HCT116 (cell line): Measurements from ENCODE around the gene SBNO2. TPM values are rescaled to one million over a fixed set of nuclear protein-coding genes. Genes with fewer than 3 reads are reported as not detected.
A peak's percentile ranks its signal among the peaks of the same experiment; 100 is the strongest.

ENCODE experiments used
- ATAC-seq: fragments of 200-7000 bp; cut with Tn5 transposase; 2 replicates; pipeline ENCODE4 v1.9.1; 2020; ENCODE audit warnings: mild to moderate bottlenecking, moderate library complexity
- BruUV-seq: library from RNA; stranded (reverse); fragments of 400-500 nt; replicated peaks from 2 replicates; lab custom pipeline; 2021; lab: Mats Ljungman, UMichigan
- CTCF ChIA-PET: fragments of 300-600 bp; sonication (Branson Sonifier 250); formaldehyde crosslinking; loops from one replicate; lab custom pipeline; 2021; ENCODE audit warnings: antibody characterized with exemption; lab: Charles Lee
- POLR2A ChIA-PET: fragments of 300-600, 350-600 bp; sonication (Branson Sonifier 250); formaldehyde crosslinking; loops from one replicate; lab custom pipeline; 2021; ENCODE audit warnings: antibody characterized with exemption; lab: Charles Lee
- RAD21 ChIA-PET, 2 experiments: fragments of 300-600 bp; sonication (Branson Sonifier 250); formaldehyde crosslinking; loops; one replicate each; lab custom pipeline; 2023; ENCODE audit warnings: low total read pairs in 2 of 2; ENCODE audit not compliant: uncharacterized antibody in 2 of 2, unreplicated experiment in 2 of 2, low non-redundant PET in 1 of 2; lab: Charles Lee
- DNase-seq: peaks from one replicate; pipeline ENCODE4 v3.0.0-alpha.2; 2010; ENCODE audit warnings: low read depth, low spot score
- H2AFZ ChIP-seq: fragments of 200-600 bp; shearing (Covaris generic), sonication (generic); 2 replicates; pipeline ENCODE4 v1.6.1; 2017; ENCODE audit warnings: low read depth, mixed run types, mixed read lengths, antibody characterized with exemption, low read length; ENCODE audit not compliant: poor library complexity, severe bottlenecking
- H3K27ac ChIP-seq: 2 replicates; pipeline ENCODE4 v1.5.1; 2012; ENCODE audit warnings: low read depth, low read length
- H3K27me3 ChIP-seq: fragments of 200-600 bp; sonication (generic); 2 replicates; pipeline ENCODE4 v1.6.1; 2016; ENCODE audit warnings: mixed run types, low read length, mixed read lengths; ENCODE audit not compliant: insufficient read depth
- H3K36me3 ChIP-seq, 2 experiments: fragments of 200-500 bp in 1 of 2; fragments of 200-600 bp in 1 of 2; sonication (Bioruptor generic) in 1 of 2; sonication (generic) in 1 of 2; 2 replicates each; pipeline versions ENCODE4 v1.5.1 to v1.6.1; 2014 to 2016; ENCODE audit warnings: low read length in 2 of 2, inconsistent platforms in 1 of 2, mixed read lengths in 1 of 2, mixed run types in 1 of 2; ENCODE audit not compliant: insufficient read depth in 2 of 2, control insufficient read depth in 1 of 2
- H3K4me1 ChIP-seq, 2 experiments: fragments of 200-600 bp in 1 of 2; sonication (generic) in 1 of 2; 2 replicates each; pipeline versions ENCODE4 v1.5.1 to v1.6.1; 2012 to 2017; ENCODE audit warnings: low read length in 2 of 2, inconsistent platforms in 1 of 2, mild to moderate bottlenecking in 1 of 2, mixed read lengths in 1 of 2, mixed run types in 1 of 2, moderate library complexity in 1 of 2; ENCODE audit not compliant: insufficient read depth in 2 of 2, control insufficient read depth in 1 of 2
- H3K4me2 ChIP-seq: fragments of 200-600 bp; sonication (generic); 2 replicates; pipeline ENCODE4 v1.6.1; 2017; ENCODE audit warnings: mixed run types, low read length, mixed read lengths
- H3K4me3 ChIP-seq, 2 experiments: fragments of 200-600 bp in 1 of 2; sonication (generic) in 1 of 2; replicated peaks in 1 of 2; 2 replicates each; pipeline ENCODE4 v1.5.1; 2011 to 2016; ENCODE audit warnings: low read length in 2 of 2, control low read depth in 1 of 2, low read depth in 1 of 2, mild to moderate bottlenecking in 1 of 2, mixed read lengths in 1 of 2, mixed run types in 1 of 2
- H3K79me2 ChIP-seq: fragments of 200-600 bp; sonication (generic); 2 replicates; pipeline ENCODE4 v1.6.1; 2017; ENCODE audit warnings: mild to moderate bottlenecking, mixed run types, low read length, moderate library complexity, mixed read lengths; ENCODE audit not compliant: insufficient read depth
- H3K9ac ChIP-seq: fragments of 200-600 bp; sonication (generic); 2 replicates; pipeline ENCODE4 v1.6.1; 2016; ENCODE audit warnings: low read length, mixed read lengths
- H3K9me2 ChIP-seq: fragments of 200-600 bp; sonication (generic), shearing (Covaris generic); 2 replicates; pipeline ENCODE4 v1.6.1; 2017; ENCODE audit warnings: mixed run types, mild to moderate bottlenecking, moderate library complexity; ENCODE audit not compliant: insufficient read depth
- H3K9me3 ChIP-seq, 2 experiments: fragments of 200-500 bp in 1 of 2; fragments of 200-600 bp in 1 of 2; sonication (Bioruptor generic) in 1 of 2; sonication (generic) in 1 of 2; 2 replicates each; pipeline ENCODE4 v1.6.1; 2014 to 2017; ENCODE audit warnings: low read length in 2 of 2, mixed read lengths in 2 of 2, inconsistent platforms in 1 of 2, low read depth in 1 of 2, mild to moderate bottlenecking in 1 of 2, mixed run types in 1 of 2, moderate library complexity in 1 of 2; ENCODE audit not compliant: control insufficient read depth in 1 of 2, insufficient read depth in 1 of 2
- H4K20me1 ChIP-seq: fragments of 200-600 bp; sonication (generic), shearing (Covaris generic); 2 replicates; pipeline ENCODE4 v1.6.1; 2017; ENCODE audit warnings: mixed run types, mild to moderate bottlenecking, moderate library complexity; ENCODE audit not compliant: insufficient read depth
- FOSL1 ChIP-seq: IDR thresholded peaks from 2 replicates; pipeline ENCODE4 v1.6.1; 2012; ENCODE audit warnings: low read depth
- JUND ChIP-seq: IDR thresholded peaks from 2 replicates; pipeline ENCODE4 v1.6.1; 2012
- REST ChIP-seq: IDR thresholded peaks from 2 replicates; pipeline ENCODE4 v1.6.1; 2012; ENCODE audit warnings: low read depth
- SIN3A ChIP-seq: IDR thresholded peaks from 2 replicates; pipeline ENCODE4 v1.6.1; 2012; ENCODE audit warnings: low read depth
- intact Hi-C: fragments of 100-400 bp; cut with micrococcal nuclease; formaldehyde crosslinking; loops from 2 replicates; pipeline ENCODE4 v1.10.0; 2022
- total RNA-seq: library from RNA; stranded (reverse); gene quantifications from one replicate; pipeline ENCODE4 v1.2.1, GENCODE V29; 2021; ENCODE audit not compliant: unreplicated experiment

The SBNO2 gene
- total RNA-seq, 1 experiment from 2014 or later: 66.4 TPM

DNA sequence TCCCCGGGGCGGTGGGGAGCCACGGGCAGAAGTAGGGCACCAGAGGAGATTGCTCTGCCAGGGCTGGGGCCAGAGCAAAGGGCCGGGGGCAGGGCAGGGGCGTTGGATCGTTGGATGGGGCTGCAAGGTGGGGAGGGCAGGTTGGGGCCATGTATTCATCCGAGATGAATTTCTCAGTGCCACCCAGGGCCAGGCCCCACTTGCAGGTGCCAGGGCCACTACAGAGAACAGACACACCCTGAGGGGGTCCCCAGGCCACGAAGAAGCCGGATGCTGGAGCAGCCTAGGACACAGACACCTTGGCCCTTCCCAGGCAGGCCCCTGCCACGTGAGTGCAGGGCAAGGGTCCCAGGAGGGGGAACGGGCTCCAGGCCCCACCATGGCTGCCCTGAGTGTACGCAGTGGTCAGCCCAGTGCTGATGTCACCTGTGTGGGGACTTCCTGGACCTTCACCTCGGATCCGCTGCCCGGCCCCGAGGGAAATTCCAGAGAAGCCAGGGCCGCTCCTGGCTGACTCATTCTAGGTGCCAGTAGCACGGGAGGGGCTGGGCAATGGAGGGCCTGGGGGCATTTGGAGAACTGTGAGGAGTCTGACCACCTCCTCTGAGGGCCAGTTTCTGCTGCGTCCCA lies 9.6 kb upstream of the SBNO2 start (continued):
- TF ChIP-seq JUND: peak; percentile 90
- TF ChIP-seq, all 23 proteins: peak for 7

GRCh38 chr19:1182727-1183126 lies 8.7 kb upstream of the SBNO2 start:
- RAD21 ChIA-PET: interaction anchor here in 1 of 2 experiments (1.0 kb wide), 1 partner anchor 69 kb away, joined by 3 read pairs; no protein-coding TSS in a partner anchor
- BruUV-seq: no TSS peak
- ATAC-seq: no peak
- Histone ChIP-seq H2AFZ (no peak overlapping the region), H3K4me1 (peaks cover 71 to 87% of the 10 kb centered on the region in 2 experiments), H3K36me3 (no peaks in the 10 kb centered on the region), H3K9me3 (no peaks in the 10 kb centered on the region), H3K9me2 (no peaks in the 10 kb centered on the region), H3K4me2 (no peak overlapping the region), H3K27ac (peak overlapping the region; percentile 93), H4K20me1 (no peaks in the 10 kb centered on the region), H3K9ac (no peak overlapping the region), H3K79me2 (no peaks in the 10 kb centered on the region), H3K27me3 (no peaks in the 10 kb centered on the region), H3K4me3 (no peak overlapping the region)
- DNase-seq: no peak
- POLR2A ChIA-PET: interaction anchor here (1.2 kb wide), 1 partner anchor 86 kb away, joined by 3 read pairs; the partner anchor contains the start of gene CIRBP
- intact Hi-C loops: loop anchor here (5.0 to 10.0 kb wide), 2 partner anchors 80 to 258 kb away; partner anchors contain the start of genes ARID3A and GPX4
- CTCF ChIA-PET: no interaction called here
- TF ChIP-seq FOSL1: no peak
- no peak for TF ChIP-seq SIN3A
- no peak for TF ChIP-seq REST
